Measurements from ENCODE around the gene BSG. TPM values are rescaled to one million over a fixed set of nuclear protein-coding genes. Genes with fewer than 3 reads are reported as not detected.
A peak's percentile ranks its signal among the peaks of the same experiment; 100 is the strongest.

Gene BSG
- total and polyA plus RNA-seq, 9 of the 15 experiments (the other 6 are each of a cell fraction or from before 2014, with no cell fraction given), result 4.6 to 495 (median 187) TPM

GRCh38 chr19:610801-611480, 38.5 kb downstream of the BSG start (continued):
- TF ChIP-seq ZNF592 (IDR thresholded peaks at IDR 0.05) (peak; percentile 89), ZFX (CRISPR knock-in tag; IDR thresholded peaks at IDR 0.05) (peak; percentile 61), CREB3L1 (IDR thresholded peaks at IDR 0.05; ENCODE audit: borderline replicate concordance, low read depth) (no peak), ILK (tag; IDR thresholded peaks at IDR 0.05; ENCODE audit: borderline replicate concordance, low read depth) (no peak), NR4A1 (CRISPR knock-in tag; IDR thresholded peaks at IDR 0.05) (no peak), NR4A1 (tag; IDR thresholded peaks at IDR 0.05) (no peak), ZNF140 (CRISPR knock-in tag; IDR thresholded peaks at IDR 0.05) (no peak), ZNF134 (CRISPR knock-in tag; conservative IDR thresholded peaks at IDR 0.05) (no peak), ATF4 (CRISPR knock-in tag; IDR thresholded peaks at IDR 0.05) (no peak), DLX4 (CRISPR knock-in tag; IDR thresholded peaks at IDR 0.05) (no peak), PTRF (tag; IDR thresholded peaks at IDR 0.05) (no peak), ZNF639 (CRISPR knock-in tag; conservative IDR thresholded peaks at IDR 0.05 in 1 of 2, IDR thresholded peaks at IDR 0.05 in 1 of 2) (peak in 1 of 2 experiments; percentile 39; a peak in 1 of 4 replicates), ZNF174 (CRISPR knock-in tag; IDR thresholded peaks at IDR 0.05) (no peak), CBX8 (IDR thresholded peaks at IDR 0.05; ENCODE audit: borderline replicate concordance, extremely low read depth, low read depth, low read length, poor library complexity, severe bottlenecking) (no peak)
